Left colon (tissue), 2 donors: ENCODE data around the gene PRDM4. TPM values are rescaled to one million over a fixed set of nuclear protein-coding genes. Genes with fewer than 3 reads are reported as not detected.
A peak's percentile ranks its signal among the peaks of the same experiment; 100 is the strongest.
"Not testable (repeated sequence)": the region's sequence is repeated elsewhere in the genome, so short reads cannot be mapped to it uniquely, and the experiment has no call there.

Experiments used
- ATAC-seq: fragments of 200-7000 bp; cut with Tn5 transposase; one replicate; pipeline ENCODE4 v1.9.1; 2020; ENCODE audit warnings: mild to moderate bottlenecking, moderate library complexity
- DNase-seq, 2 donors: peaks; one replicate each; pipeline ENCODE4 v3.0.0-alpha.2; 2020
- intact Hi-C, 2 donors: fragments of 100-400 bp; cut with DNase I in 1 of 2; cut with micrococcal nuclease in 1 of 2; formaldehyde crosslinking; loops; one replicate each; pipeline versions ENCODE4 v1.11.2 to v1.14.0; 2022; cut with DNase I, micrococcal nuclease
- total RNA-seq, 2 donors: library from RNA; stranded (reverse); fragmentation: NEBNext Ultra II Directional; extraction: Animal tissue kit (Norgen Biotek cat#: 25700); gene quantifications; one replicate each; pipeline ENCODE4 v1.2.1, GENCODE V29; 2021
- donor health status: DM: no; HTN: no; CAD: no.
- donor health status: DM: yes; HTN: yes; CAD: no.

The PRDM4 gene
- total RNA-seq, 2 donors from 2014 or later, result 32.3 to 38.4 TPM

GRCh38 chr12:107715780-107716179, 45.2 kb downstream of the PRDM4 start:
- intact Hi-C loops, result no loop called here
- DNase-seq (no peak), ATAC-seq (no peak)

- ATAC-seq, intact Hi-C loops, DNase-seq: not testable (repeated sequence)
Observed at GRCh38 chr12:107705522-107705921, 55.4 kb downstream of the PRDM4 start.

GRCh38 chr12:107704041-107704440, 56.9 kb downstream of the PRDM4 start:
- no peak for ATAC-seq
- intact Hi-C loops, result no loop called here

GRCh38 chr12:107702106-107702505, 58.8 kb downstream of the PRDM4 start:
- intact Hi-C loops, result no loop called here
- ATAC-seq (no peak), DNase-seq (no peak)

More at GRCh38 chr12:107704041-107704440, 56.9 kb downstream of the PRDM4 start:
- no peak for DNase-seq

- ATAC-seq, intact Hi-C loops, DNase-seq: not testable (repeated sequence)
Observed at GRCh38 chr12:107695772-107696171, 65.2 kb downstream of the PRDM4 start.

- intact Hi-C loops, result no loop called here
- ATAC-seq (peak; percentile 94), DNase-seq (peak; percentile 95 to 98)
Observed at GRCh38 chr12:107685360-107686248, 75.3 kb downstream of the PRDM4 start, which contains the start of gene PWP1. Gene PWP1, plus strand, starts transcription at chr12:107685799. Its CDS starts 101 bp downstream, at chr12:107685900.

- DNase-seq (peak; percentile 46 to 55), ATAC-seq (peak; percentile 75)
- intact Hi-C loops, result no loop called here
Observed at GRCh38 chr12:107684990-107685359, 76.0 kb downstream of the PRDM4 start.

GRCh38 chr12:107684029-107684795, 76.7 kb downstream of the PRDM4 start:
- DNase-seq (no peak), ATAC-seq (no peak)
- intact Hi-C loops, result no loop called here

Other genes with a start within 250 kb of the PRDM4 start
- 10 to 100 TPM; 19.1 to 20.6 TPM for gene PWP1, start 75.3 kb downstream of the PRDM4 start, total RNA-seq
- gene ASCL4, start 13.6 kb upstream of the PRDM4 start, total RNA-seq, result not detected